NCI-H2227 treated with DMSO at 0.1 percent for 48 hours (cell line): Measurements from ENCODE around the gene EMX2.
"Not testable (repeated sequence)": the region's sequence is repeated elsewhere in the genome, so short reads cannot be mapped to it uniquely, and the experiment has no call there.

ENCODE experiments used
- DNase-seq: peaks from one replicate; lab custom pipeline; 2025; lab: John Stamatoyannopoulos, UW

The EMX2 gene

GRCh38 chr10:117560942-117561341 lies 18.4 kb downstream of the EMX2 start:
- no peak for DNase-seq

DNA sequence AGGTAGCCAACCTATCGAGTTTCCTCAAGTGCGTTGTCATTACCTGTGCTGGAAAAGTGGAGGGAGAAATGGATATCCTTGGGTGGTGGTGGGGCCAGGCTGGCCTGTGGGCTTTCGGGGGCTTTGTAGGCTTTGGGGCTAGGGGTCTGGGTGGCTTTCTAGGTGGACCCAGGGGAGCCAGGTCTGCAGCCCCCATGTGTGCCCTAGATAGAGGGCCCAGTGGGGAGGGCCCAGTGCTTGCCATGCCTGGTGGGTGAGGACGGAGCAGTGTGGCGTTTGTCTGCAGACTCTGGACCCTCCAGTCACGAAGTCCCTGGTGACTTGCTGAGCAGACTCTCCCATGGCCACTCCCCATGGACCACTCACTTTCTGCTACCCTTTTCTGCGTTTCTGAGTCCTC lies 19.7 kb downstream of the EMX2 start:
- DNase-seq = no peak

GRCh38 chr10:117562896-117563737 lies 20.6 kb downstream of the EMX2 start:
- no peak for DNase-seq

GRCh38 chr10:117563780-117564179 lies 21.2 kb downstream of the EMX2 start:
- DNase-seq = no peak

DNA sequence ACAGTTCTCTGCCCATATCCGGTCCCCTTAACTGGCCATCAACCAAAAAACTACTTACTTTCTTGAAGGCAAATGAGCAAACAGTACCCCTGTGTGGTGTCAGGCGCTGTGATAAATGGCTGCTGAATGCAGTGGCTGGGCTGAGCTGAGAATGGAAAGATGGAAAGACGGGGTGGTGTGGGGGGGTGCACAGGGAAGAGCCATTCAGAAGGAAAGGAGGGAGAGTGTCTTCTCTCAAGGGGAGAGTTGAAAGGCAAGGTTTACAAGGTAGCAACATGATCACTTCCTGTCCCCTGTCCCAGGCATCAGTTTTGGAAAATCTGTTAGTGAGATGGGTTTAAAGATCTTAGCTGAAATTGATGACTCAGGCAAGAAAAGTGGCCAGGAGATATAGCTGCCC lies 22.5 kb downstream of the EMX2 start:
- no peak for DNase-seq

- no peak for DNase-seq
These were observed 25.8 kb downstream of the EMX2 start for GRCh38 chr10:117568334-117568733.

- DNase-seq = no peak
These were observed 27.3 kb downstream of the EMX2 start for GRCh38 chr10:117569610-117570390.

DNA sequence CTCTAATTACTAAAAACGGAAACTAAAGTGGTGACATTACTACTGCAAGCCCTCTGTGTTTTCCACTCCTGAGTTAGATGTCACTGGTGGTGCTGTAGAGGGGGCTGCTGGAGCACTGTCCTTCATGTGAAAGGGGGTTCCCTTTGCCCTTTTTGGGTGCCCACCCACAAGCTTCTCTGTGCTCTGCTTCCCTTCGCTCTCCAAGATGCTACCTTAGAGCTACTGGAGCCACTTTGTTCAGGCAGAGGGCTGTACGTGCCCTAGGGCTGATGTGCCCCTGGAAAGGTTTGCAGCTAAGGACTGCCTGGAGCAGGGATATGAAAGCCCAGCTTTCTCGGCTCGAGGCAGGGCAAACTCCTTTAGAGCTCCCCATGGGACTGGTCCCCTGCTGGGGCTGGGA lies 28.3 kb downstream of the EMX2 start:
- no peak for DNase-seq

DNA sequence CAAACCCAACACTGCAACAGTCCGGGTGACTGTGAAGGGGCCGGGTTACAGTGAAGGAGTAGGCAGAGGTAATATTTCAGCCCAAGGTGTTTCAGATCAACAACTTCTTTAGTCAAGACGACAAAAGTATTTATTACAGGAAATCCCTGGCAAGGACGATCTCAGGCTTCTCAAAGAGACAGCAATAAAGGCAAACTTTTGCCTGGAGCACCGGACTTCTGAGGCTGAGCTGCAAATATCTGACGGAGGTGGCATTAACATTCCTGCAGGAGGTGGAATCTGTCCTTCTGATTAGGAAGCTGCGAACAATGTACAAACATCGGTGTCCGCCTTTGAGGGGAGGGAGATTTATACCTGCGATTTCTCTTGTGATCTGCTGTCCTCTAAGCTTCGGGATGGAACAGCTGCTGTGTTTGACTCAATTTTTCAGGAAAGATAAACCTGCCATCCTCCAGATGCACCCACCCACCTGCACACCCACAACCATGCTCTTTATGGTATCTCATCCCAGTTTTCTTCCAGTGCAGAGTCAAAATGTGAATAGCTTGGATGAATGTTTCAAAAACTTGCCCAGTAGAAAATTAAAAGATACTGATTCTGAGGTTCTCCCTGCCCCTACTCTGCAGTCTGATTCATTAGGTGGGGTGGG lies 32.1 kb downstream of the EMX2 start:
- DNase-seq = no peak

DNA sequence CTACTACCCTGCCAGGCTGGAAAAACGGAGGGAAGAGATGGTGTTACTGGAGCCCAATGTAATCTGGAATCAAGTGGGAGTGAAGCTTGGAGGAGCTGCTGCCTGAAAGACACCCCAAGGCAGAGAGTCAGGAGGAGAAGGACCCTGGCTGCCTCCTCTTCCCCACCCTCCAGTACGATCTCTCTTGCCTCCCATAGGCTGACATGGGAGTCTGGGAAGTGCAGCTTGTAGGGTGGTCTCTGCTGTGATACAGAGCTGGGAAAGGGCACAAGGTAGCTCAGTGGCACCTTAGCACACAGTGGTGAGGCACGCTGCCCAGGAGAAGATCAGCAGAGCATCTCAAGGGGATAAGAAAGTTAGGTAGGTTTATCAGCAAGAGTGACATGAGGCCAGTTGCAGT lies 35.9 kb downstream of the EMX2 start:
- no peak for DNase-seq

- DNase-seq = no peak
These were observed 36.5 kb downstream of the EMX2 start for GRCh38 chr10:117578999-117579590.

DNA sequence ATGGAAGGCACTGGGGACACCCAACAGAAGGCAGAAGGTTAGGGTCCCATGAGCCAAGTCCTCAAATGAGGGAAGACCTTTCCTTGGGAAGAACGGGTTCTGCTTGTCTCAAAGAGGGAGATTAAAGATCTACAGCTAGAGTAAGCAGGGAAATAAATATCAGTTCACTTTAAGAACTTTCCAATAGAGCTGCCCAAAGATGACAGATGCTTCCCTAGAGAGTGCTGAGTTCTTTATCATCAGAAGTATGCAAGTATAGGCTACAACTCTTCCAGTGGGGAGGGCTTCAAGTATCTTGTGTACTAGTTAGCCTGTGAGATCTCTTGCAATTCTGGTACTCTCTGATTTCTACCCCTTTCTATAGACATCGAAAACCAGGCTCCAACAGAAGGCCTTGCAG lies 39.4 kb downstream of the EMX2 start:
- DNase-seq = no peak

- DNase-seq = not testable (repeated sequence)
These were observed 42.3 kb downstream of the EMX2 start for GRCh38 chr10:117584831-117585230.

DNA sequence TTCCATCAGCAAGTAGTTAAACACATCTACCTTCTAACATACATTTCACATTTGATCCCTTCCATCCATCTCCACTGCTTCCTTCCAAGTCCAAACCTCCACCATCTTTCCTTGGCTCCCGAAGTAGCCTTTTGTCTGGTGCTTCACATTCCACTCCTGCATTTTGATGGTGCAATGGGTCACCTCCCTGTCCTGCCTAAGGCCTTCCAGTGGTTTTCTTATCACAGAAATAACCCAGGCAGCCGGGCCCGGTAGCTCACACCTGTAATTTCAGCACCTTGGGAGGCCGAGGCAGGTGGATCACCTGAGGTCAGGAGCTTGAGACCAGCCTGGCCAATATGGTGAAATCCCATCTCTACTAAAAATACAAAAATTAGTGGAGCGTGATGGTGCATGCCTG lies 44.5 kb downstream of the EMX2 start:
- DNase-seq = no peak

GRCh38 chr10:117590101-117590875 lies 47.7 kb downstream of the EMX2 start:
- no peak for DNase-seq

GRCh38 chr10:117591043-117591442 lies 48.5 kb downstream of the EMX2 start:
- no peak for DNase-seq

DNA sequence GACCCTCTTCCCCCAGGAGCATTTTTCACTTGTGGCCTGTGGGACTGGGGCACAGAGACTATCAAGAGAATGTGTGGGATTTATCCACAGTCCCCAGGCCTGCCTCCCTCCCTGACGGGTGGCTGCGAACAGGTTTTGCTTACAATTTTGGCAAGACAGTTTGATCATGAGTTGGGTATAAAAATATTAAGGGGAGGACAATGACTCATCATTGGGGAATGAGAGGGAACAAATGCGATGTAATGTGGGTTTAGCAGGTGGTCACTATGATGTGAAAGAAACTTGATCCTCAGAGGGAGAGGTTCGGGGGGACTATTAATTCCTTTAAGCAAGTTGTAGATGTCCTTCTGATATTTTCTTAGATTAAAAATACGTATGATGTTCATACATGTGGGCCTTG lies 52.2 kb downstream of the EMX2 start:
- no peak for DNase-seq

- no peak for DNase-seq
These were observed 54.2 kb downstream of the EMX2 start for GRCh38 chr10:117596706-117597105.

- DNase-seq = no peak
These were observed 54.7 kb downstream of the EMX2 start for GRCh38 chr10:117597216-117597615.
